ENCODE measurements around the gene TSPAN18.

Gene TSPAN18

DNA sequence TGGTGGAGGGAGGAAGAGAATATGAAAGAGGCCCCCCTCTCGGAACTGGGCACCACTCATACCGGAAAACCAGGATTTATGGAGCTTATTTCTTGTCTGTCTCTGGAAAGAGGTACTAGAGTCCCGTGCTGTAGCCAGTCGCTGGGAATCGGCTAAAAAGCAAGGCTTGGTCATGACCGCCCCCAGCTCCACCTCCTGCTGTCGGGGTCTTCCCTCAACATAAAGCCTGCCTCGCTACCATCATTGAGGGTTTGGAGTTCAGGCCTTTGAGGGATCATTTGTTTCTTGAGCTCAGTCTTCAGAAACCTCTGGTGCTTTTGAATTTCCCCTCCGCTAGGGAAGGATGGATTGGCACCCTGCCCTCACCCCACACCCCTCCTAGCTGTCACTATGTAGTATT is 97.1 kb downstream of the TSPAN18 start:
- no peak for DNase-seq
- Mint-ChIP-seq H3K36me3 (no peaks in the 10 kb centered on the region), H3K9me3 (no peaks in the 10 kb centered on the region), H3K27ac (no peak overlapping the region), H3K27me3 (peaks cover 4 to 6% of the 10 kb centered on the region in 2 donors), H3K4me3 (no peak overlapping the region), H3K4me1 (no peaks in the 10 kb centered on the region)
- ATAC-seq (replicated peaks): no peak

DNA sequence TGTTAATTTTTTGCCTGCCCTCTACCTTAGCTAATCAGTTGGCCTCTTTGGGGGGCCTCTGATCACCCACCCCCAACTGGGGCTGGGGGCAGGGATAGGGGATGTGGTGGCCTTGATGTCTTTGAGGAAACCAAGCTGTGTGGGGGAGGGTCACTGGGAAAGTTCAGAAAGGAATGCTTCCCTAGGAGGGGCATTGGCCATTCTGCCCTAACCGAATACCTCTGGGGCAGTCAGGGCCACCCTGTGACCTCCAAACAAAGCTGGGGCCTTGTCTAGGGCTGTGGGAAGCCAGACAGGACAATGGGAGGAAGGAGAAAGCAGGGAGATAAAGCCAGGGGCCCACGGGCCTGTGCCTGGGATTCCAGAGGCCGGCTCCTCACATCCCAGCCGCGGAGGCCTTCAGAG is 97.5 kb downstream of the TSPAN18 start:
- no peaks in the 10 kb centered on the region for H3K9me3 Mint-ChIP-seq
- DNase-seq (no peak), ATAC-seq (replicated peaks) (no peak)
- H3K27me3 Mint-ChIP-seq: peaks cover 4 to 6% of the 10 kb centered on the region in 2 donors
- H3K4me3 Mint-ChIP-seq: no peak overlapping the region
- no peaks in the 10 kb centered on the region for H3K36me3 Mint-ChIP-seq
- no peak overlapping the region for H3K27ac Mint-ChIP-seq
- no peaks in the 10 kb centered on the region for H3K4me1 Mint-ChIP-seq

DNA sequence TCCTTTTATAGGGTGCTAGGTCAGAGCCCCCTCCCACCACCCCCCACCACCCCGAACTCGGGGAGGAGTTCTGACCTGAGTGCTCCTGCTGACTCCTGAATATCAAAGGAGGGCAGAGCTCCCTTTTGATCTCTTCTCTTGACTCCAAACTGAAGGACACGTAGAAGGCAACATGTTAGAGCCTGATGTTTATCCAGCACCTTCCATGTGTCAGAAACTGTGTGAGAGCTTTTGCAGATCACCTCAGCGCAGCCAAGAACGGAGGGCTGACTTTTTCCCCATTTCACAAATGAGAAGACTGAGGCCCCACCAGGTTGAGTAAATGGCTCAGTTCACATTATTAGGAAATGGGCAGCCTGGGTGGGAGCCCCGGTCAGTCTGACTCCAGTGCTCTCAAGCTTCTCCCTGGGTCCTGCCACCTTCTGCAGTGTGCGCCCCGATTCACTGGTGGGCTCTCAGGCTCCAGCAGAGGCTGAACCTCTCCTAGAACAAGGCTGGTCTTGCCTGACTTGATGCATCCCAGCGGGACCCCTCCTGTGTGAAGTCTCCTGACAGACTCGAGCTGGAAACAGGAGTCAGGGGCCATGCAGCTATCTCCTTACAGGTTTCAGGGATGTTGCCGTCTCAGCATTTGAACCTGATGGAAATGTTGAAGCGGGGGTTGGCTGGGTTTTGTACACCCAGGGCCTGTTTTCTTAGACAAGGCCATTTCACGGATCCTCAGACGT is 98.5 kb downstream of the TSPAN18 start:
- Mint-ChIP-seq H3K4me1 (no peaks in the 10 kb centered on the region), H3K27me3 (peaks cover 4 to 6% of the 10 kb centered on the region in 2 donors), H3K9me3 (no peaks in the 10 kb centered on the region), H3K36me3 (no peaks in the 10 kb centered on the region), H3K27ac (no peak overlapping the region), H3K4me3 (no peak overlapping the region)
- DNase-seq (no peak), ATAC-seq (replicated peaks) (no peak)

DNA sequence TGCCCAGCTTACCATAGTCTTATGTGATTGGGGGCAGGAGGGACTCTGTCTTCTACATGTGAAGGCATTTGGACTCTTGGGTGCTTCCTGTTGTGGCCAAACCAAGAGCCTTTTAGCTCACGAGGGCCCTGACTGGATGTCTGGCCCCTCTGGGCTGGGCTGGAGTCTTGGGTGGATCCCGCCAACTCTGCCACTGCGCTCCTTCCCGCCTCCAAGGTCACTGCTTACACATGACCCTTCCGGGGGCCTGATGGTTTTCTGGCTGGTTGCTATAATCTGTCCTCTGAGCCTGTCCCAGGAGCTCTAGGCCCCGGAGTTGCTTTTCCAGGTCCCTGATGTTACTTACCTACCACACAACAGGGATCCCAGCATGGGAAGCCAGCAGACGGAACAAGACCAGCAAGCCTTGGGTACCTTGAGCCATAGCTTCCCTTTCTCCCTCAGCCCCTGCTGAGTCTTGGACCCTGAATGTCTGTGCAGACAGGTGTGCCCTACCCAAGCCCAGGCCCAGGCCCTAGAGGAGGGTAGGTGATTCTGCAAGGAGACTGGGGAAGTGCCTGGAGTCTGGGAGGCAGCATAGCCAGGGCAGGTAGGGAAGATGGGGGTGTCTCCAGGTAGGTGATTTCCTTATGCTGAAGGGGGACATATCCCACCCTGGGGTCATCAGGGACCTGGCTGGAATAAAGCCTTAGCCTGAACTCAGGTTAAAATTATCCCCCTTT is 100.3 kb downstream of the TSPAN18 start:
- H3K27ac Mint-ChIP-seq: no peak overlapping the region
- ATAC-seq (replicated peaks) (no peak), DNase-seq (no peak)
- no peaks in the 10 kb centered on the region for H3K4me1 Mint-ChIP-seq
- peaks cover 0 to under 1% of the 10 kb centered on the region in 2 donors for H3K27me3 Mint-ChIP-seq
- no peak overlapping the region for H3K4me3 Mint-ChIP-seq
- no peaks in the 10 kb centered on the region for H3K9me3 Mint-ChIP-seq
- no peaks in the 10 kb centered on the region for H3K36me3 Mint-ChIP-seq

DNA sequence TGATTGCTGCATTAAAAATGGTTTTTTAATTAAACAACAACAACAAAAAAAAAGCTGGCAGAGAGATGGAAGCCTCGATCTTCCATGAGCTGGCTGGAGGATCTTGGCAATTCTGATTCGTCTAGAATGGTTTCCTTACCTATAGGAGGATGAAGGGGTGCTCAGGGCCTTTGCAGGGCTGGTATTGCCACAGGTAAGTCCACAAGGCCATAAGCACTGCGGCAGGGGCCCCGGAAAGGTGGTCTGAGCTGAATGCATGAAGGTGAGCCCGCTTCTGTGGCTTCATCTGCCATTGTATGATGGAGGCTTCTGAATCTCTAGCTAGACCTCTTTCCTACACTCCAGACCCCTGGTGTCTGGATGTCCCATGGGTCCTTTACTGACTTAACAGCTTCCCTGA is 101.5 kb downstream of the TSPAN18 start:
- no peak for DNase-seq
- Mint-ChIP-seq H3K4me1 (no peaks in the 10 kb centered on the region), H3K27ac (no peak overlapping the region), H3K9me3 (no peaks in the 10 kb centered on the region), H3K27me3 (peaks cover 9 to 12% of the 10 kb centered on the region in 2 donors), H3K36me3 (no peaks in the 10 kb centered on the region), H3K4me3 (no peak overlapping the region)
- ATAC-seq (replicated peaks): no peak

DNA sequence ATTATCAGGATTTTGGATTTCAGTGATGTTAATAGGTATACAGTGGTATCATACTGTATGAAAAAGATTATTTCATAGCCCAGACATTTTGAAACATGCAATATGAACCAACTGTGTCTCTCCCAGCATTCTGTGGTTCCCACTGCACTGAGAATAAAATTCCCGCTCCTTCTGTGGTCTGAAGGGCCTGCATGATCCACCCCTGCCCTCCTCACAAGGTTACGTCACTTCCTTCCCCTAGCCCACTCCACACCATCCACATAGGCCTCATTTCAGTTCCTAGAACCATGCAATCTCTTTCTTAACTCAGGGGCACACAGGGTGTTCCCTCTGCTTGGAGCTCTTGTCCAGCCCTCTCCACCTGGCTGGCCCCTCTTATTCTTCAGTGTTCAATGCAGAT is 103.1 kb downstream of the TSPAN18 start:
- DNase-seq (no peak), ATAC-seq (replicated peaks) (no peak)
- no peaks in the 10 kb centered on the region for H3K36me3 Mint-ChIP-seq
- H3K4me1 Mint-ChIP-seq: no peaks in the 10 kb centered on the region
- no peaks in the 10 kb centered on the region for H3K9me3 Mint-ChIP-seq
- no peak overlapping the region for H3K27ac Mint-ChIP-seq
- H3K4me3 Mint-ChIP-seq: no peak overlapping the region
- peaks cover 12 to 18% of the 10 kb centered on the region in 2 donors for H3K27me3 Mint-ChIP-seq

DNA sequence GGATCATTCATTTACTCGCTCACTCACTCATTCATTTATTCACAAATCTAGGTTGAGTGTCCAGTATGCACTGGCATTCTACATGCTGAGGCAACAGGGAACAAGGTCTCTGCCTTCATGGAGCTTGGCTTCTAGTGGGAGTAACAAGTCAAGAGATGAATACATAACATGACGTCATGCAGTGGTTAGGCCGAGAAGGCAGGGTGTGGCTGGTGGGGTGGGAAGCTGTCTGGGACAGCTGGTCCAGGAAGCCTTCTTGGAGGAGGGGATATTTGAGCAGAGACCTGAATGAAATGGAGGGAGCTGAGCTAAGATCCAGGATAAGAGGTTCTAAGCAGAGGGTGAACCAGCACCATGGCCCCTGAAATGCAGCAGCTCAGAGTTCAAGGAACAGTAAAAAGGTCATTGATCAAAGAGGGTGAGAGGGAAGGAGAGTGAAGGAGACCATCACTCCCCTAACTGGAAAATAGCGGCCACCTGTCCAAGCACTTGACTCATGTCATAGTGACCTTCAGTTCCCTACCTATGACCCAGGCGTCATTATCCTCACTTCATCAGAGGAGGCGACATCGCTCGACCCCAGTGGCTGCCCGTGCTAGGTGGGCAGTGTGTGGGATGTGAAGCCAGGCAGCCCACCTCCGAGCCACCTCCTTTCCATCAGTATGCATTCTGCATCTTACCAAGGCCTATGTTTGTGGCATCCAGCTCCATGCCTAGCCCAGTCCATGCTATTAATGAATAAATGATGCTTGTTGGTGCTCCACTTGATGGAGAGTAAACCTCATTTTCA is 105.0 kb downstream of the TSPAN18 start:
- Mint-ChIP-seq H3K4me3 (no peak overlapping the region), H3K4me1 (no peaks in the 10 kb centered on the region), H3K36me3 (no peaks in the 10 kb centered on the region), H3K27me3 (peaks cover 12 to 18% of the 10 kb centered on the region in 2 donors), H3K9me3 (no peaks in the 10 kb centered on the region), H3K27ac (no peak overlapping the region)
- ATAC-seq (replicated peaks): no peak
- DNase-seq: no peak

DNA sequence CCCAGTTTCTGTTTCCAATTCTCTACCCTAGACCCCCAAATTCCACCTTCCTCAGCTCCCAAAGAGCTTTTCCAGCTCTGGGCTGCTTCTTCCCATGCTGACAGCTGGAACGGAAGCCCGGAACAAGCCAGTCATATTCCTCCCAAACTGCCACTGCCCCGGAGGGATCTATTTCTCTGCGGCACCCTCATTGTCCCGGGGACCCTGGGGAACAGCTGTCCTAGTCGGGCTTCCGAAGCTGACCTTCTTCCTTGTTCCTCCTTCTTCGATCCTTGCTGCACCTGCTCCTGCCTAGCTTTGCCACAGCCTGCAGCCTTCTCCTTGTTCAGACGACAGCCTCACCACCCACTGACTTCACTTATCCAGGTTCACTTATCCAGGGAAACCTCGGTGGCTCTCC is 105.7 kb downstream of the TSPAN18 start:
- Mint-ChIP-seq H3K4me1 (no peaks in the 10 kb centered on the region), H3K27ac (no peak overlapping the region), H3K4me3 (no peak overlapping the region), H3K36me3 (no peaks in the 10 kb centered on the region), H3K27me3 (peaks cover 12 to 18% of the 10 kb centered on the region in 2 donors), H3K9me3 (peaks cover 0 to 2% of the 10 kb centered on the region in 2 donors)
- no peak for DNase-seq
- ATAC-seq (replicated peaks): no peak

DNA sequence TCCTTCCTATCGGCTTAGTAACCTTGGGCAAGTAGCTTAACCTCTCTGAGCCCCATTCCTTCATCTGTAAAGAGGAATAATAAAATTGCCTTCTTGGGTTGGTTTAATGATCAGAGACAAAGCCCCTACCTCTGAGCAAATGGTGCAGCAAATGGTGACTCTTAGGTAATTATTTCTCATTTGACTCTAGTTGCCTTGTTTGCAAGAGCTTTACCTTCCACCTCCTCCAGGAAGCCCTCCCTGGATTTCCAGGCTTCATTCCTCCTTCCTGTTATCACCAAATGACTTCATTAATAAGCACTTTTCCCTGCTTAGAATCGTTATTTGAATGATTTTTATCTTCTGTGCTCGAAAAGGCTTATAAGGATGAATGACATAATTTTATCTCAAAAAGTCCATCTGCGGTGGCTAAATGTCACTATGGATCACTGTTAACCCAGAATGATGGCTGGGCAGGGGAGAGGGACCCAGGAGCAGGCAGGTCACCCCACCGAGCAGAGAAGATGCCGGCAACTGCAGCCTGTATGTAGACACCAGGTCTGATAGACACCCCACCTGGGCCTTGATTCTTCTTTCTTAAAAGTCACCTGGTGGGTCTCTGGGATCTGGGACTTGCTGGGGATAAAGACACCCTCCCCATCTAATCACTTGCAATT is 106.6 kb downstream of the TSPAN18 start:
- peaks cover 18 to 23% of the 10 kb centered on the region in 2 donors for H3K27me3 Mint-ChIP-seq
- H3K27ac Mint-ChIP-seq: no peak overlapping the region
- DNase-seq (no peak), ATAC-seq (replicated peaks) (no peak)
- no peaks in the 10 kb centered on the region for H3K36me3 Mint-ChIP-seq
- H3K4me1 Mint-ChIP-seq: no peaks in the 10 kb centered on the region
- peaks cover 0 to 3% of the 10 kb centered on the region in 2 donors for H3K9me3 Mint-ChIP-seq
- H3K4me3 Mint-ChIP-seq: no peak overlapping the region

DNA sequence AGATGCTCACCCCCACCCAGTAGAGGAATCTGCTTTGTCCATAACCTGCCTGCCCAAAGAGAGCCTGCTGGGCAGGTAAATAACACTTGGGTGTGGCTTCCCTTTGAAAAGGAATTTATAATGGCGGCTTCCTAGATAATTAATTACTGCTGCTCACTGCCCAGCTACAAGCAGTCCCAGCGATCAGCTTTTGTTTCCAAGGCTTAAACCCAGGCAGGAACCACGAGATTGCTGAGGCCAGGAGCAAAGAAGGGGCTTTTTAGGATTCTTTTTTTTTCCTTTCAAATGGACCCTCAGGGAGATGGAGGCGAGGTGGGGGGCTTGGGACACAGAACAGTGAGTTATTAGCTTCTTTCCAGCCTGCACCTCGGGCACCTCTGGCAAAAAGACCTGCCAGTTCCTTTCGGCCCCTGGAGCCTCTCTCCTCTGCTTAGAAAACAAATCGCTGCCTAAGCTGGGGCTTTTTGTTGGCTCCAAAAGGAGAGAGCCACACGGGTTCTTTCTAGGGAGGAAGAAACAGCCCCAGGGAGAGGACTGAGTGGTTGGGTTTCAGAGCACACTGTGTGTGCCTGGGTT is 107.2 kb downstream of the TSPAN18 start:
- DNase-seq (no peak), ATAC-seq (replicated peaks) (no peak)
- Mint-ChIP-seq H3K9me3 (peaks cover 0 to 4% of the 10 kb centered on the region in 2 donors), H3K27ac (no peak overlapping the region), H3K27me3 (peaks cover 20 to 25% of the 10 kb centered on the region in 2 donors), H3K4me1 (no peaks in the 10 kb centered on the region), H3K4me3 (no peak overlapping the region), H3K36me3 (no peaks in the 10 kb centered on the region)

DNA sequence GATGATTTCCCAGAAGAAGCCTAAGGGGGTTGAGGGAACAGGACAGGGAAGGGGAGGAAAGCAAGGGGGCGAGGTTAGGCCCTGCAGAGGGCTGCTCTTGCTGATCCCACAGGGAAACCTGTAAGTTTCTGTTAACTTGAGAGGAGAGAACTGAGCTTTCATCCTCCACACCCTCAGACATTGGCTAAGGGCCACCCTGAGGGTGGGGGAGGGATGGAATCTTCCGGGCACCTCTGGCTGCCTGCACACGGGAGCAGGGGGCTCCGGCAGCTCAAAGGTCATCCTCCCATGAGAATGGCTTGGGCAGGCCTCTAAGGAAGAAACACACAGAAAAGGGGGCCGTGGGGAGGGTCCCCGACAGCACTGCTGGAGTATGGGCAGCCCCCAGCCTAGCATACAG is 108.1 kb downstream of the TSPAN18 start:
- Mint-ChIP-seq H3K4me3 (no peak overlapping the region), H3K27me3 (peaks cover 26 to 33% of the 10 kb centered on the region in 2 donors), H3K36me3 (no peaks in the 10 kb centered on the region), H3K4me1 (no peaks in the 10 kb centered on the region), H3K27ac (no peak overlapping the region), H3K9me3 (peaks cover 0 to 4% of the 10 kb centered on the region in 2 donors)
- ATAC-seq (replicated peaks) (no peak), DNase-seq (no peak)

DNA sequence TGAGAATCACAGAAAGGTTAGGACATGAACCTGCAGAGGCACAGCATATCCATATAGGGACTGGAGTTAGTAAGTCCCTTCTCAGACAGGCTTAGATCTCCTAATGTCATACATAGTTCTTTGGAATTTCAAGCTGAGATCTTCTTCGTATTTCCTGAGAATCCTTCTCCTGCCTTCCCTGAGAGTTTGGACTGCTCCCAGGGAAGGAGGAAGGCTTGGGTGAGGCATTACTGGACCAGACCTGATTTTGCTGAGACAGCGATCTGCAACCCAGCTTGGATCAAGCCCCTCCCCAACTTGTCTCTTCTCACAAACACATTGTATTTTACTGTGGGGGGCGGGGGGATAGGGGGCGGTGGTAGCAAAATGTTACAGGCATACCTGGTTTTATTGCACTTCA is 108.5 kb downstream of the TSPAN18 start:
- no peak overlapping the region for H3K4me3 Mint-ChIP-seq
- no peaks in the 10 kb centered on the region for H3K36me3 Mint-ChIP-seq
- peaks cover 0 to 4% of the 10 kb centered on the region in 2 donors for H3K9me3 Mint-ChIP-seq
- H3K27ac Mint-ChIP-seq: no peak overlapping the region
- H3K4me1 Mint-ChIP-seq: no peaks in the 10 kb centered on the region
- ATAC-seq (replicated peaks) (no peak), DNase-seq (no peak)
- peaks cover 26 to 37% of the 10 kb centered on the region in 2 donors for H3K27me3 Mint-ChIP-seq

DNA sequence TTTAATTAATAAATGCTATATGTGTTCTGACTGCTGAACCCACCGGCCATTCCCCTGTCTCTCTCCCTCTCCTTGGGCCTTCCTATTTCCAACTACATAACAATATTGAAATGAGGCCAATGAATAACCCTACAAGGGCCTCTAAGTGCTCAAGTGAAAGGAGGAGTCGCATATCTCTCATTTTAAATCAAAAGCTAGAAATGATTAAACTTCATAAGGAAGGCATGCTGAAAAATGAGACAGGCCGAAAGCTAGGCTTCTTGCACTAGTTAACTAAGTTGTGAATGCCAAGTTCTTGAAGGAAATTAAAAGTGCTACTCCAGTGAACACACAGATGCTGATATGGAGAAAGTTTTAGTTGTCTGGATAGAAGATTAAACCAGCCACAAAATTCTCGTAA is 109.2 kb downstream of the TSPAN18 start:
- H3K9me3 Mint-ChIP-seq: peaks cover 0 to 4% of the 10 kb centered on the region in 2 donors
- ATAC-seq (replicated peaks) (no peak), DNase-seq (no peak)
- H3K4me3 Mint-ChIP-seq: no peak overlapping the region
- H3K36me3 Mint-ChIP-seq: no peaks in the 10 kb centered on the region
- no peaks in the 10 kb centered on the region for H3K4me1 Mint-ChIP-seq
- H3K27me3 Mint-ChIP-seq: peaks cover 26 to 40% of the 10 kb centered on the region in 2 donors
- no peak overlapping the region for H3K27ac Mint-ChIP-seq

DNA sequence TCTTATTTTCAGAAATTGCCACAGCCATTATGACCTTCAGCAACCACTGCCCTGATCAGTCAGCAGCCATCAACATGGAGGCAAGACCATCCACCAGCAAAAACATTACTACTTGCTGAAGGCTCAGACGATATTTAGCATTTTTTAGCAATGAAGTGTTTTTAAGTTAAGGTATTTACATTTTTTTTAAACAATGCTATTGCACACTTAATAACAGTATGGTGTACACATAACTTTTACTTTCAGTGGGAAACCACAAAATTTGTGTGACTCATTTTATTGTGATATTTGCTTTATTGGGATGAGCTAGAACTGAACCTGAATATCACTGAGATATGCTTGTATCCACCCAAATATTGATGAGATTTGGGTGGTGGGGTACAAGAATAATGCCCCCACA is 110.9 kb downstream of the TSPAN18 start:
- Mint-ChIP-seq H3K4me1 (no peaks in the 10 kb centered on the region), H3K27me3 (peaks cover 26 to 40% of the 10 kb centered on the region in 2 donors), H3K9me3 (peaks cover 4% of the 10 kb centered on the region in 2 donors), H3K4me3 (no peak overlapping the region), H3K36me3 (no peaks in the 10 kb centered on the region), H3K27ac (no peak overlapping the region)
- ATAC-seq (replicated peaks) (no peak), DNase-seq (no peak)
